GM19455 (cell line): ENCODE data around the gene PRKN.

ENCODE experiments used
- ATAC-seq: cut with Tn5 transposase; IDR thresholded peaks from one replicate; pipeline ENCODE4 v1.9.1; 2021; ENCODE audit not compliant: unreplicated experiment

Gene PRKN

DNA sequence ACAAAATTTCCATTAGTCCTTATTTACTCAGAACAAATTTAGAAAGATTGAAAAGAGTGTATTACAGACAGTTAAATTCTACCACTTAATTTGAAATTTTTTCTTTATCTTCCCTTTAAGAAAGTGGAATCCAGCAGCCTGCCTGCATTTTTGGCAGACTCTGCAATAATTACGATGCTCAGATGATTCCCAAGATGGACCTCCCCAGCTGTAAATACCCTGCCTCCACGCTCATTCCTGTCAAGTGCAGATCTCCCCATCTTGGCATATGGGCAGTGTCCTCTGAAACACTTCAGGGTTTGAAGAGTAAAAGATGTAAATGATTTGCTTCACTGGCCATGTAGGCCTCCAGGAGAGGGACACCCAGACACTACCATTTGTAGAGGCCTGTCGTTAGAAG lies 471.2 kb downstream of the PRKN start:
- no peak for ATAC-seq

GRCh38 chr6:162251257-162251656 lies 476.3 kb downstream of the PRKN start:
- no peak for ATAC-seq

DNA sequence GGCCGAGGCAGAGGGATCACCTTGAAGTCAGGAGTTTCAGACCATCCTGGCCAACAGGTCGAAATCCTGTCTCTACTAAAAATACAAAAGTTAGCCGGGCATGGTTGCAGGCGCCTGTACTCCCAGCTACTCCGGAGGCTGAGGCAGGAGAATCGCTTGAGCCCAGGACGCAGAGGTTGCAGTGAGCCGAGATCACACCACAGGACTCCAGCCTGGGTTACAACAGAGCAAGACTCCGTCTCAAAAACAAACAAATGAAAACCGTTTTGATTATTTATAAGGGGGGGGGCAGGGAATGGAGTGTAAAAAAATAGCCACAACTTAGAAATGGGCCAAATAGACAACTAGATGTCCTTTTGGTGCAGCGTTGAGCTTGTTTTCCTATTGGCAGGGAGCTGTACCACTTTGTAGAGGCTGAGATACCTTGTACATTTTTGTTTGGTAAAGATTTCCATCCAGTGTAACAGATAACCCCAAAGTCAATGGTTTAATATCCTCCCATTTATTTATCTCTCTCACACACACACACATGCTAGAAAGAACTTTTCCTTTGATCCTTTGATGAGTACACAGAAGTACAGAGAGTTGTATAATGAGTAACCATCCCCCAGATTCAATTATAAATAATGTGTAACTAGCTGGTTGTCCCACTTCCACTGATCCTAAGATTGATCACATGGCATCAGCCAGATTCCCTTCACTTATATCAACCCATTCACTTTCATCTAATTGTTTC lies 477.5 kb downstream of the PRKN start:
- ATAC-seq = no peak

DNA sequence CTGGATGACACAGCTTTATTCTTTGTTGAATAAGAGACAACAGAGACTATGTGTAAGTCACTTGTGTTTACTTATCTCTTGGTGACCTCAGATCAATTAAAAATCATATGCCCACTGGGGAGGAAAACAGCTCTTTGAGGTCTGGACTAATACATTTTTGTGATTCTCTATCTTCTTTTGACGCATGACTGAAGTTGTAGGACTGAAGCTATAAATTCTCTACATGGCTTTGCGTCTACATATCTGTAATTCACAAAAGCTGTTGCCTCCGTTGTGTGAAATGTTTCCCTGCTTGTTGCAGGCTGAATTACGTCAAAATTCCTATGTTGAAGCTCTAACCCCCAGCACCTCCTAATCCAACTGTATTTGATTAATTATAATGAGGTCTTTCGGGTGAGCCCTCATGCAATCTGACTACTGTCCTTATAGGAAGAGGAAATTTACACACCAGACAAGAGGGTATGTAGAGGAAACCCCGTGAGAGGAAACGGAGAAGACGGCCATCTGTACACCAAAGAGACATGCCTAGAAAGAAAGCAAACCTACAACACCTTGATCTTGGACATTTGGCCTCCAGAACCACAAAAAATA lies 481.6 kb downstream of the PRKN start:
- no peak for ATAC-seq

GRCh38 chr6:162244031-162244430 lies 483.5 kb downstream of the PRKN start:
- ATAC-seq = no peak

GRCh38 chr6:162242915-162243314 lies 484.7 kb downstream of the PRKN start:
- ATAC-seq = no peak

GRCh38 chr6:162239330-162239729 lies 488.2 kb downstream of the PRKN start:
- no peak for ATAC-seq

DNA sequence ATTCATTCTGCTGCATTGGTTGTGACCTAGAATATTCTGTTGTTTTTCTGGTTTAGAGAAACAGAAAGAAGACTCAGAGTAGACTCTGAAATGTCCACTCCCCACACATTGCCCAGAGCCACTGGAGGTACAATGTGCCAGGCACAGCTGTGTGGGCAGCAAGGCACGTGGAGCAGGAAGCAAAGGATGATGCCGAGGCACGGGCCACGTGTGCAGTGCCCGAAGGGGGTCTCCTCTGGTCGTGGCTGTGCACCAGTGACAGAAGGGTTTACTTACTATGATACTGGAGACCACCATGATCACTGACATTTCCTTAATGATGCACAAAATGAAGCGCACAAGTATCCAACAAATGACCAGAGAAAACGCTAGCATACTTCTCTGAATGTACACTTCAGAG lies 488.9 kb downstream of the PRKN start:
- ATAC-seq = no peak

- no peak for ATAC-seq
Observed at GRCh38 chr6:162237331-162237730, 490.2 kb downstream of the PRKN start.

DNA sequence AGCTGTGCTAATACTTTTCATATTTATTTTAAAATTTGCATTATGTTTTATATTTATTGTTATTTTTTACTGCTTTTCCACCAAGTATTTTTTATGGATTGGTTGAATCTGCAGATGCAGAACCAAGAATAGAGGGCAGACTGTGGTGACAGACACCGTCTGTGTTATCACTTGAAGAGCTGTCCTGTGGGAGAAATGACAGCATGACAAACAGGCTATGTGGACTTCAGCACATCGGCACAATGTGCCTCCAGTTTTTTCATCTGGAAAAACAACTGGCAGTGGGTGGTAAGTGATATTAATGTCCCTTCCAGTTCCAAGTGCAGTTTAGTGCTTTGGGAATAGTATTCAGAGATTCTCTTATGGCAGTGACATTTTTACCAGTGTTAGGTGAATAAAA lies 492.9 kb downstream of the PRKN start:
- no peak for ATAC-seq

DNA sequence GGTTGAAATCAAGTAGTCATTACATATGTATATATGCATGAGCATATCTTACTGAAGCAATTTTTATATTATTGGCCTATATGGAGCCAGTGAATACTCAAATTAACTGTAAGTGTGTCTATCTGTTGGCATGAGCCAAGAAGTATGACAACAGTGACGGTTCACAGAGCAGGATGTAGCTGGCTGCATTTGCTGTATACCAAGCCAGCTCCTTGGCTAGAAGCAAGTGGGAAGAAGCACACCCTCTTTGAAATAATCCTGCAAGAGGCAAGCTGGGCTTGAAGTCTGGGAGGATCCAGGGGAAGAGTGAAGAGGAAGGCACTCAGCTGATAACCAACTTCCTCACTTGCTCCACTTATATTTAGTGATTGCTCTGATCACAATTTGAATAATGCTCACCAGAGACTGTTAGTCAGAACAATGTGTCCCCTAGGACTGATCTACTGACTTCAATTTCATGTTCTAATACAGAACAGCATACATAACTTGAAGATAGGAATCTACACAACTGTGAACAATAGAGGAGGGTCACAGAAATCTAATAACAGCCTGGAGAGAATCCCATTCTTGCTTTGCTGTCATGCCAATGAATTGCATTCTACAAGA lies 497.3 kb downstream of the PRKN start:
- ATAC-seq = no peak

DNA sequence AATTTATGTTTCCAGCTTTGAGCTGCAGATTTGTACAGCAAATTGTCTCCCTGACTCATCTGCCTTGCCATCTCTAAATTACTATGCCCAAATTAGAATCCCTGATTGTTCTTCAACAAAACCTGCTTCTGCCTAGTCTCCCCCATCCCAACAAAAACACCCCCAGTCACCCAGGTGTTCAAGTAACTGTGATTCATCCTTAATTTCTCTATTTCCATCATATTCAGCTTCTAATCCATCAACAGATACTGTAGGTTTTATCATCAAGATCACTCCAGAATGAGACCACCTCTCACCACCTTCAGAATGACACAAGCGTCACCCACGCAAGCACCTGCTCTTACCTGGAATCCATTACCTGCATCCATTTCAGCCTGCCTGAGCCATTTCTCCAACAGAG lies 498.5 kb downstream of the PRKN start:
- no peak for ATAC-seq

DNA sequence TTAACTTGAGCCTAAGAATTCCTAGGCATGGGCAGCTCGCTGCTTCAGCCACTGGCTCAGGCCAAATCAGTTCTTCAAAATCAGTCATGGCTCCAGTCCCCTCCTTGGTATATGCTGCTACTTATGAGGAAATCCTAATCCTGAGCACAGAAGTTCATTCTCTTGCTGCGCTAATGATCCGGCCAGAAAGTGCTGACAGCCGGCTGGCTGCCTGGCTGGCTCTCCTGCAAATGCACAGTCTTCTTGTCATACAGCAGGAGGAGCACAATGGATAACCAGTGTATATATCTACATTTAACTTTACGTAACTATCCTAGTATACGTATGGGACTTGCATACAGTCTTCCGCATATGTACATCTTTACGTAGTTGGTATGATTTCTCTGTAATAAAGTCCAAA lies 500.8 kb downstream of the PRKN start:
- no peak for ATAC-seq

DNA sequence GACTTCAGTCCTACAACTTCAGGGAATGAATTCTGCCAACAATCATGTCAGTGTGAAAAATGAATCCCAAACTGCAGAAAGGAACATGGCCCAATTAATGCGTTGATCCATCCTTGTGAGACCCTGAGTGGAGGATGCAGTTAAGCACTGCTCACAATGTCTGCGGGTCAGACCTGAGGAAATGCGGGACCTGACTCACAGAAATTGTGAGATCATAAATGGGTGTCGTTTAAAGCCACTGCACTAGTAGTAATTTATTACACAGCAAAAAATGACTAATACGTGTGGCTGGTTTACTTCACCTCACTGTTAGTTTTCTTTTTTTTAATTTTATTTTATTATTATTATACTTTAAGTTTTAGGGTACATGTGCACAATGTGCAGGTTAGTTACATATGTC lies 505.0 kb downstream of the PRKN start:
- ATAC-seq = no peak

GRCh38 chr6:162220876-162221275 lies 506.7 kb downstream of the PRKN start:
- ATAC-seq = no peak

DNA sequence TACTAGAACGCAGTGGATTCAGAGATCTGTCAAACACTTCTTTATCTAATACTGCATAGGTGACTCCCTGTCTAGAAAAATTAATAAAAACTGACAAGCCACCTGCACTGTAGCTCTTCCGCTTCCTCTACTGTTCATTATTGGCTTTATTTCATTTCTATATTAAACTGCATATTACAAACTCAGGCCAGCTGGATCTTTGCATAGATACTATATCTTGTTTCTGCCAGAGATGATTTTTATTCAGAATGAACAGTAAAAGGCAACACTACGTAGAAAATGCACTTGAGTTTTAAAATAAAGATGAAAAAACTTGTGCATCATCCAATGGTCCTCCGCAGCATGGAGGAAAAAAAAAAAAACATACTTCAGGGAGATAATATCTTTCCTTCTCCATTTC lies 508.3 kb downstream of the PRKN start:
- no peak for ATAC-seq

GRCh38 chr6:162217811-162218493 lies 509.6 kb downstream of the PRKN start:
- ATAC-seq = no peak

DNA sequence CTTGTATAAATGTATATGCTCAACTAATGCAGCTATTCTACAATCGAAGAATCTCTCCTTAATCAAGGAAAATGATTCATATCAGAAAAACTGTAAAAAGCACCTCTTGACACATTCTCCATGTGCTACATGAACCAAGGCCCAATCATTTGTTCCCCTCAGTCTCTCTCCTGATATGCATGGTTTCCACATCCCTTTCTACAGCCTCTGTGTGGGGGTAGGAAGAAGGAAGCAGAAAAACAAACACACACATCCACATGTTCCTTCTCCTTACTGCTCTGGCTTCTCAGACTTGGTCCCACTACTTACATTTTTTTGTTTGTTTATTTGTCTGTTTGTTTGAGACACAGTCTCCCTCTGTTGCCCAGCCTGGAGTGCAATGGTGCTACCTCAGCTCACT lies 510.5 kb downstream of the PRKN start:
- ATAC-seq = no peak

DNA sequence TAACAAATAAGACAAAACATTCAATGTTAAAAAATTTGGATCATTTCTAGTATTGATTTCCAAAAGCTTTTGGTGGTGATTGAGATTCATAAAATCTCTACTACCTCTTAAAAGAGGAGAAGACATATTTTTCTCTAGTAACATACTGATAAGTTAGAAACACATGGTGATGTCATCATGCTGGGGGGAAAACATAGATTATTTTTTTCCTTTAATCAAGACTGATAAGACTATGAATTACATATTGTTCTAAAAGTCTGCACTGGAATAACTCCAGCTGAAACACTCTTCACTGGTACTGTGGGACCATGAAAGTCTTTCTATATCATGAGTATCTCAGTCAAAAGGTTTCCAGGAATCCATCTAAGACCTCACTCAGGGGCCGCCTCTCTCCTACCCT lies 515.8 kb downstream of the PRKN start:
- ATAC-seq = no peak

DNA sequence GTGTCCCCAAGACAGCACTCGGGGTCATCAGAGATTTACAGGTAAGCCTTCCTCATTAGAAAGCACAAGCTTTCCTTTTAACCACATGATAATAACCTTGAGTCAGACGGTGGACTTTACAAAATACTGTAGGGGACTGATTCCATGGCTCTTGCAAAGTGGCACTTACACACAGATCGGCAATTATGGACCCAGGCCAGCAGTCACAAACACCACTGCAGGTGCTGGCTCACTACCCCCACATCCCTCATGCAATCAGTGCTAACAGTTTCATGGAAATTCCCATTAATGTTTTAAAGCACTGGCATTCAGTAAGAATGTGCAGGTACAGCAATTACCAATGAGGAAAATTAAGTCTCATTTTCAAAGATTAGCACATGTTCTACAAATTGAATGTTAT lies 516.5 kb downstream of the PRKN start:
- ATAC-seq = no peak

GRCh38 chr6:162203287-162203686 lies 524.3 kb downstream of the PRKN start:
- no peak for ATAC-seq
